BLaER1 (cell line): Measurements from ENCODE around the gene CTDP1.

ENCODE experiments used
- H3K27ac ChIP-seq: shearing (Covaris generic); formaldehyde crosslinking; 2 replicates; pipeline ENCODE4 v1.8.1; 2022
- H3K27me3 ChIP-seq: shearing (Covaris generic); formaldehyde crosslinking; 2 replicates; pipeline ENCODE4 v1.8.1; 2022
- H3K36me3 ChIP-seq: shearing (Covaris generic); formaldehyde crosslinking; 2 replicates; pipeline ENCODE4 v1.8.1; 2022
- H3K4me1 ChIP-seq: shearing (Covaris generic); formaldehyde crosslinking; 2 replicates; pipeline ENCODE4 v1.8.1; 2022
- H3K4me2 ChIP-seq: shearing (Covaris generic); formaldehyde crosslinking; 2 replicates; pipeline ENCODE4 v1.8.1; 2022
- H3K4me3 ChIP-seq: shearing (Covaris generic); formaldehyde crosslinking; 2 replicates; pipeline ENCODE4 v1.8.1; 2022
- H3K9ac ChIP-seq: shearing (Covaris generic); formaldehyde crosslinking; 2 replicates; pipeline ENCODE4 v1.8.1; 2022
- H3K9me3 ChIP-seq: shearing (Covaris generic); formaldehyde crosslinking; 2 replicates; pipeline ENCODE4 v1.8.1; 2022
- H4K20me1 ChIP-seq: shearing (Covaris generic); formaldehyde crosslinking; 2 replicates; pipeline ENCODE4 v1.8.1; 2022
- Cebpa-rat ChIP-seq: shearing (Covaris generic); IDR thresholded peaks from 2 replicates; pipeline ENCODE4 v1.8.1; 2022

CTDP1 gene

DNA sequence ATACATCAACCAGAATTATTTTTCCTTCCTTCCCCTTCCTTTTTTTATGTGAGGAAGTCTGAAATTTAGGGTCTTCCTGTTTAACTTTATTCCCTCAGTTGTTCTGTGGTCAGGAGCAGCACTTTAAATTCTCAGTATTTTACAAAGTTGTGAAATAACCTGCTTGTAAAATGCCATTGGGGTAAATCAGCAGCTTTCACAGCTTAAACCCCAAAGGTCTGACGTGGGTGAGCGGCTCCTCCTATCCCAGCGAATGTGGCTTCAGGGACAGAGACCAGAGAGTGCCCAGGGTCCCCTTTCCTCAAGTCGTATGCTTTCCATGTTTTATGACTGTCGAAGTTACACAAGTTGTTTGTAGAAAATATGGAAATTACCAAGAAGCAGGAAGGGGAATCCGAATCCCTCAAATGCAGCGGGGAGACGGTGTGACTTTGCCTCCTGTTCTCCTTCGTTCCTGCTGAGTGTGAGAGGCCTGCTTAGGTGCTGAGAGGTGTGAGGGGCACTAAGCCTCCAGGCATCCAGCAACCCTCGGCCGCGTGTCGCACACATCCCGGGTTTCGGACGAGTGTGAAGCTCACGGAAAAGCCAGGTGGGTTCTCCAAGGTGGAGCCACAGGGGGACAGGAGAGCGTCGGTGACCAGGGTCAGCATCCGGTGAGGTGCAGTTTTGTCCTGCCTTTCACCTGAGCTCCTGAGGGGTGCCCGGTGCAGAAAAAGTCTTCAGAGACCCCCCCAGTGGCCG is 107.4 kb downstream of the CTDP1 start:
- no peak for TF ChIP-seq Cebpa-rat
- no peak overlapping the region for H3K4me3 ChIP-seq
- no peaks in the 10 kb centered on the region for H3K9me3 ChIP-seq
- peaks cover 93% of the 10 kb centered on the region for H3K27me3 ChIP-seq
- H3K4me1 ChIP-seq: peaks cover 60% of the 10 kb centered on the region
- H3K4me2 ChIP-seq: no peak overlapping the region
- no peak overlapping the region for H3K27ac ChIP-seq
- H4K20me1 ChIP-seq: peaks cover 76% of the 10 kb centered on the region
- no peaks in the 10 kb centered on the region for H3K36me3 ChIP-seq
- no peak overlapping the region for H3K9ac ChIP-seq

DNA sequence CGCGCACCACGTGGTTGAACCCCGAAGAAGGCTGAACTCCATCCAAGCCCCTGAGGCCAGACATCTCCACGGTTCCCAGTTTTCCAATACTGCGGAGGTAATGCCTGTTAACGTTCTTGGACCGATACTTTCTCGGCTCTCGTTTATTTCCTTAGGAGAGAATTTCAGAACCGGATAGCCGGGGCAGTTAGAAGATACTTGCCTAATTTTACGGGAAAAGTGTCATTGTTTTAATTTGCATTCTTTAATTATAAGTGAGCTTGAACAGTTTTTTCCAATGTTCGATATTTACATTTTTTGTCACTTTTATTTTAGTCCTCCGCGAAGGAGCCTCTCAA is 107.9 kb downstream of the CTDP1 start:
- Histone ChIP-seq H3K27ac (no peak overlapping the region), H3K4me2 (no peak overlapping the region), H3K36me3 (no peaks in the 10 kb centered on the region), H3K27me3 (peaks cover 97% of the 10 kb centered on the region), H4K20me1 (peaks cover 81% of the 10 kb centered on the region), H3K4me1 (peaks cover 66% of the 10 kb centered on the region), H3K4me3 (peak overlapping the region; percentile 32; the same call in 1 of the 2 replicates), H3K9ac (no peak overlapping the region), H3K9me3 (no peaks in the 10 kb centered on the region)
- no peak for TF ChIP-seq Cebpa-rat

DNA sequence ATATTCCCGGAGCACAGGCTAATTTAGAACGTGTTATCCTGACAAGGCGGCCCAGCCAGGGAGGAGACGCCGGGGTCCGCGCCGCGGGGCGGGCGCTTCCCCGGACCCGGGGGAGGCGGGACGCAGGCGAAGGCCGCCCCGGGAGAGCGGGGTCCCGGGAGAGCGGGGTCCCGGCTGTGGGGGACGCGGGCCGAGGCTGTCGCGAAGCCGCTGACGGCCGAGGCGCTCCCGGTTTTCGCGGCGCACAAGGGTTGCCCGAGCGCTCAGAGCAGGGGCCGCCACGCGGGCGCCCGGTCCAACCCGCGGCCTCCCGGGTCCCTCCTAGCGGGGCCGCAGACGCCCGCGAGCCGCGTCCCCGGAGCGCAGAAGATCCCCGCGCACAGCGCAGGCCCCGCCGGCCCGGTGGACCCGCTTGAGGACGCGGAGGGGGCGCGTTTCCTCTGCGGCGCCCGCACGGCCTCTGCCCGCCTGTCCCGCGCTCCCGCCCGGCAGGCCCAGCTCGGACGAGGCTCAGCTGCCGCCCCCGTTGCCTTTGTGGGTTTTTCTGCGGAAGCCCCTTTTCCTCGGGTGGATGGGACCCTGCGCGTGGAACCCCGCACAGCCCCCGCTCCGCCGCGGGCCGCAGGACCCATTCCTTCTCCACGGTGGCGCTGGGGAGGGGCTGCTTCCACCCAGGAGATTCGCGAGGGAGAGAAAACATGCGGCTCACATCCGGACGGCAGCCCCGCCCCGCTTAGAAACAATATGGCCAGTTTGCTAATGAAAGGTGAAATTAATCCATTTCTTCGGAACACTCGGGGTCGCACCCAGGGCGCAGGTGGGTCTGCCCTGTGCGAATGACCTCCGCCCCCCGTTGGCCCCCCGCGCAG is 108.5 kb downstream of the CTDP1 start:
- peak overlapping the region; percentile 47 for H3K4me2 ChIP-seq

GRCh38 chr18:79788734-79789085 is 109.1 kb downstream of the CTDP1 start:
- no peaks in the 10 kb centered on the region for H3K9me3 ChIP-seq
- peaks cover 74% of the 10 kb centered on the region for H3K4me1 ChIP-seq
- peaks cover 84% of the 10 kb centered on the region for H4K20me1 ChIP-seq
- no peak for TF ChIP-seq Cebpa-rat
- H3K4me2 ChIP-seq: peak overlapping the region; percentile 47; the same call in 1 of the 2 replicates
- H3K4me3 ChIP-seq: no peak overlapping the region
- no peak overlapping the region for H3K9ac ChIP-seq
- H3K27me3 ChIP-seq: peaks cover 100% of the 10 kb centered on the region
- no peak overlapping the region for H3K27ac ChIP-seq
- H3K36me3 ChIP-seq: no peaks in the 10 kb centered on the region

More for the DNA sequence above, 108.5 kb downstream of the CTDP1 start:
- Histone ChIP-seq H3K4me3 (peak overlapping the region; percentile 32; the same call in 1 of the 2 replicates), H3K9me3 (no peaks in the 10 kb centered on the region), H3K36me3 (no peaks in the 10 kb centered on the region), H4K20me1 (peaks cover 84% of the 10 kb centered on the region), H3K9ac (no peak overlapping the region), H3K4me1 (peaks cover 72% of the 10 kb centered on the region), H3K27ac (no peak overlapping the region), H3K27me3 (peaks cover 97% of the 10 kb centered on the region)
- TF ChIP-seq Cebpa-rat: no peak

DNA sequence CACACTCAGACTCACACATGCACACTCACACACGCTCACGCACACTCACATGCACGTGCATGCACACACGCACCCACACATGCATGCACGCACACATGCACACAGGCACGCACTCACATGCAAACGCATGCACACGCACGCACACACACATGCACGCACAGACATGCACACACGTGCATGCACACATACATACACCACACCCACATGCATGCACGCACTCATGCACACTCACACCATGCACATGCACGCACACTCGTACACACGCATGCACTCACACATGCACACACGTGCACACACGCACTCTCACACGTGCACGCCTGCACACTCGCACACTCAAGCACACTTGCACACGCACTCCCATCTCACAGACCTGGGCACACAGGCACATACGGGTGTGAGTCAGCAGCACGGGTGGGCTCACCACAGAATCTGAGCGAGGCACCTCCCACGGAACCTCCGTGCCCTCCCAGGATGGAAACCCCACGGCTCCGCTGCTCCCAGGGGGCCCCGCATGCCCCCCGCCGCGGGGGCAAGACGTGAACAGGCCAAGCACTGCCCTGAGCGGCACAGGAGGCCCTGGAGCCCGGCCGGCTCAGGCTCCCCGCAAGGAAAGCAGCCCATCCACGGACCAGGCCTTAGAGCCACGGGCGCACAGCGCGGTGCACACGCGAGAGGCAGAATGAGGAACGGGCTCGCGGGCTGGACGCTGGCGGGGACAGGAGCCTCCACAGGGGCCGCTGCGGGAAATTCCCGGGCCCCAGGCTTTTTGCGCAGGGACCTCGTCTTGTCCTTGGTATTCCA is 109.7 kb downstream of the CTDP1 start:
- H3K9ac ChIP-seq: no peak overlapping the region
- peaks cover 73% of the 10 kb centered on the region for H3K4me1 ChIP-seq
- H4K20me1 ChIP-seq: peaks cover 80% of the 10 kb centered on the region
- no peaks in the 10 kb centered on the region for H3K36me3 ChIP-seq
- H3K27ac ChIP-seq: no peak overlapping the region
- peaks cover 99% of the 10 kb centered on the region for H3K27me3 ChIP-seq
- H3K4me3 ChIP-seq: no peak overlapping the region
- H3K9me3 ChIP-seq: no peaks in the 10 kb centered on the region
- peak overlapping the region; percentile 66 for H3K4me2 ChIP-seq
- no peak for TF ChIP-seq Cebpa-rat

DNA sequence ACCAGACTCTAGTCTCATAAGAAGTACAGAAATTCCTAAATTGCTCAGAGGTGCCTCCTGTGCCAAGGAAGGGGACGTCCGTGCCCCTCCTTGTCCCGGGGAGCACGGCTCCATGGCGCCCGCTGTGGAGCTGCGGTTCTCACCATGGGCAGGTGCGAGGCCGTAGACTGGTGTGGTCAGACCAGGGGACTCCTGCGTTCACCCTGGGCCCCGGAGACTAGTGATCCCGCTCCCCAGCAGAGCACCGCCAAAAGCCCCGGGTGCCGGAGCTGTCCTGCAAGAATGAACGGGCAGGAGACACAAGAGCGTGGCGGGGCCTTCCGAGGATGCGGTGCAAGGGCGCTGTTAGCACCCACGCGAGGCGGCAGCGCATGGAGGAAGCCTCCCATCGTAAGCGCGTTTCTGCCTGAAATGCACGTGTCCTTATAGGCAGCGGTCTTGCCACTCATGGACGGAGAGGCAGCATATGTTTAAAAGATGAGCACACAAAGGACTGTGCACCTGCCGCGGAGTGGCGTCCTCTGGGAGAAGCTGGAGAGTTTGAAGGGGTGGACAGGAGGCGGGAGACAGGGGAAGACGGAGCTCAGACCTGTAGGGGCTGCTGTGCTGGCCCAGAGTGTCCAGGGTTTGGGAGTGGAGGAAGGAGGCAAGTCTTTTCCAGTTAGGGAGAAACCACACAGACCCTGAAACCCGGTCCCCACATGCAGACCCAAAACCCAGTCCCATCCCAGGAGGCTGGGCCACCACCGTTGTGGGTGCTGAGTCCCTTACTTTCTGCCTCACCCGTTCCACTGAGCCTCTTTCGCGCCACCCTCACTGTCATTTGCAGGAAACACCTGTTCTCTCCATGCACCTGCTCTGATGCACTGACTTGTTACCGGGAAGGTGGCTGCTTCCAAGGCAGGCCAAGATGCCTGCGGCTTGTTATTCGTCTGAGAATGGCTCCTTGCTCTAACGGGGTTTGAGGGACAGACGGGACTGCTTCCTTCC is 110.6 kb downstream of the CTDP1 start:
- TF ChIP-seq Cebpa-rat: no peak
- H4K20me1 ChIP-seq: peaks cover 71% of the 10 kb centered on the region
- H3K4me3 ChIP-seq: 0 out of 2 replicates have a peak overlapping the region, but pooled peaks have one; percentile 22
- H3K4me1 ChIP-seq: peaks cover 65% of the 10 kb centered on the region
- peaks cover 99% of the 10 kb centered on the region for H3K27me3 ChIP-seq
- no peaks in the 10 kb centered on the region for H3K9me3 ChIP-seq
- no peak overlapping the region for H3K27ac ChIP-seq
- no peaks in the 10 kb centered on the region for H3K36me3 ChIP-seq
- no peak overlapping the region for H3K9ac ChIP-seq
- peak overlapping the region; percentile 66 for H3K4me2 ChIP-seq

DNA sequence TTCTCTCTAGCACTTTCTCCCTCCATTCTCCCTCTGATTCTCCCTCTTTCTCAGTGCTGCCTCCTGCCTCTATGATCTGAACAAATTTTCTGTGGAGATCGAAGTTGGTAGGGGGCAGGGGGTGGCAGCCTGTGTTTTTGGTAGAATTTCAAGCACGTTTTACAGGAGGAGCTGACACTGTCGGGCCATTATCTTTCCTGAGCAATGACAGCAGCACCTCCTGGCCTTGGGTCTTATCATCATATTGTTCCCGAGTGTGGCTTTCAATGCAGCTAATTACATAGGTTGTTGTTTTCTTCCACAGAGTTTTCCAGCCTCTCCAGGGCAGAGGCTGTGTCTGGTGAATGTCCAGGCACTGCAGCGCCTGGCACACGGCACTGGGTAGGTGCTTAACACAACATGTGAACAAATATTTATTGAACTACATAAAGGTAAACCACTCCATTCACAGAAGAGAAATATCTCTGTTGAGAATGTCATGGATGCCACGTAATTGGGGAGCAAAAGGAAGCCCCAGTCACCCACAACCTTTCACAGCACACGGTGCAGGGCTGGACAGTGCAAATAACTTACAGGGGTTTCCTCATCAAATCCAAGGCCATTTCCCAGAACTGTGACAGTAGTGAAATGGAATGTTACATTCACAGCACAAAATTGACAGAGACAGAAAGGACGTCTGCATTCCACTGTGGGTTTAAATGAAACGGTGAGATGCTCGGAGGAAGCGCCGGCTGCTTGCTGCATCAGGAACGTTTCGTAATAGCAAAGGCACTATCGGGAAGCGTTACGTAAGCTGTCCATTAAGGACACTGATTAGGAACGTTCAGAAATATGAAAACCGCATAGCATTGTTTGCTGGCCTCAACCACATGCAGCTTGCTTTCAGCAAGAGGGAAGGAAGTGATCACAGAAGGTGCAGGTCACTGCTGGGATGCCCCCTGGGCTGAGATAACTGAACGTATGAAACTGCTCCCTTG is 111.7 kb downstream of the CTDP1 start:
- no peak overlapping the region for H3K27ac ChIP-seq
- H3K4me3 ChIP-seq: no peak overlapping the region
- H4K20me1 ChIP-seq: peaks cover 61% of the 10 kb centered on the region
- H3K27me3 ChIP-seq: peaks cover 99% of the 10 kb centered on the region
- H3K9ac ChIP-seq: no peak overlapping the region
- no peaks in the 10 kb centered on the region for H3K9me3 ChIP-seq
- peak; percentile 85 for TF ChIP-seq Cebpa-rat
- peak overlapping the region; percentile 66 for H3K4me2 ChIP-seq
- H3K4me1 ChIP-seq: peaks cover 65% of the 10 kb centered on the region
- no peaks in the 10 kb centered on the region for H3K36me3 ChIP-seq
